ENCODE data around the gene KCNAB1.

KCNAB1 gene

GRCh38 chr3:156469456-156469855 lies 349.1 kb downstream of the KCNAB1 start:
- DNase-seq = no peak

- no peak for DNase-seq
These were observed 351.1 kb downstream of the KCNAB1 start for GRCh38 chr3:156471431-156471830.

GRCh38 chr3:156472150-156472549 lies 351.8 kb downstream of the KCNAB1 start:
- peak in 1 of 2 donors; percentile 8 for DNase-seq

GRCh38 chr3:156472684-156473083 lies 352.3 kb downstream of the KCNAB1 start:
- DNase-seq = no peak

- no peak for DNase-seq
These were observed 353.0 kb downstream of the KCNAB1 start for GRCh38 chr3:156473341-156473740.

GRCh38 chr3:156474560-156475389 lies 354.4 kb downstream of the KCNAB1 start:
- DNase-seq = no peak

- no peak for DNase-seq
These were observed 356.9 kb downstream of the KCNAB1 start for GRCh38 chr3:156477323-156477722.

- no peak for DNase-seq
These were observed 358.5 kb downstream of the KCNAB1 start for GRCh38 chr3:156478891-156479290.

- DNase-seq = no peak
These were observed 359.2 kb downstream of the KCNAB1 start for GRCh38 chr3:156479604-156480003.

- DNase-seq = no peak
These were observed 360.6 kb downstream of the KCNAB1 start for GRCh38 chr3:156480949-156481348.

- no peak for DNase-seq
These were observed 362.6 kb downstream of the KCNAB1 start for GRCh38 chr3:156483002-156483401.

GRCh38 chr3:156483426-156483825 lies 363.0 kb downstream of the KCNAB1 start:
- peak; percentile 5 to 25 for DNase-seq

GRCh38 chr3:156483961-156484787 lies 363.8 kb downstream of the KCNAB1 start:
- DNase-seq = peak; percentile 47 to 49

GRCh38 chr3:156488767-156489166 lies 368.4 kb downstream of the KCNAB1 start:
- DNase-seq = no peak

- DNase-seq = no peak
These were observed 369.1 kb downstream of the KCNAB1 start for GRCh38 chr3:156489462-156489911.

- no peak for DNase-seq
These were observed 370.8 kb downstream of the KCNAB1 start for GRCh38 chr3:156491192-156491591.

- no peak for DNase-seq
These were observed 372.5 kb downstream of the KCNAB1 start for GRCh38 chr3:156492801-156493261.

- DNase-seq = no peak
These were observed 373.5 kb downstream of the KCNAB1 start for GRCh38 chr3:156493887-156494286.

- DNase-seq = no peak
These were observed 375.4 kb downstream of the KCNAB1 start for GRCh38 chr3:156495816-156496215.

- no peak for DNase-seq
These were observed 376.9 kb downstream of the KCNAB1 start for GRCh38 chr3:156497326-156497725.

GRCh38 chr3:156498307-156498706 lies 377.9 kb downstream of the KCNAB1 start:
- no peak for DNase-seq

GRCh38 chr3:156507285-156507684 lies 386.9 kb downstream of the KCNAB1 start:
- no peak for DNase-seq
